HG02852 (cell line): ENCODE measurements around the gene FGGY.

ENCODE experiments used
- ATAC-seq: cut with Tn5 transposase; IDR thresholded peaks from one replicate; pipeline ENCODE4 v1.9.1; 2021; ENCODE audit warnings: mild to moderate bottlenecking, moderate library complexity; ENCODE audit not compliant: unreplicated experiment

The FGGY gene

DNA sequence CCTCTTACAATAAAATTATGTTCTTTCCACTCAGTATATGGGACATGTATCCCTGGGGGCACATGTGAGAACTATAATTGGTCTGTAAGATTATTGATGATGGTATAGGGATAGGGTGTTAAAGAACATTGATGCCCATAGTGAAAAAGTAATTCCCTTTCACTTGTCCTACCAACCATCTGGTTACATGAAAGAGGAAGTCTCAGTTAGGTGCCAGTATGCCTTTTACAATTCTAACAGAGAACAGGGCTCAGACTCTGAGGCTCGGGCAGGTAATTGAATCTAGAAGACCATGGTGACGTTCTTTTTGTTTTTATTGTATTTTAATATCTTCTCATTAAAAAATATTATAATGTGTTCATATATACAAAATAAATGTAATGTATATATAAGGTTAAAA is 113.6 kb downstream of the FGGY start:
- ATAC-seq, result no peak

DNA sequence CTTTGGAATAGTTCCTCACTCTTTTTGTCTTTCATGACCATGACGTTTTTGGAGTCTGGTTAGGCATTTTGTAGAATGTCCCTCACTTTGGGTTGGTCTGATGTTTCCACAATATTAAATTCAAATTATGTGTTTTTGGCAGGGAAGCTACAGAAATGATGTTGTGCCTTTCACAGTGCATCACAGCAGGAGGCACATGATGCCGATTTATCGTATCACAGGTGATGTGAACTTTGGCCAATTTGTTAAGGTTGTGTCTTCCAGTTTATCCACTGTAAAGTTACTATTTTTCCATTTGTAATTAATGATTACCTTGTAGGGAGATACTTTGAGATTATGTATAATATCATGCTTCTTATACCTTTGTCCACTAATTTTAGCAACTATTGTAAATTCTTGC is 114.3 kb downstream of the FGGY start:
- no peak for ATAC-seq

DNA sequence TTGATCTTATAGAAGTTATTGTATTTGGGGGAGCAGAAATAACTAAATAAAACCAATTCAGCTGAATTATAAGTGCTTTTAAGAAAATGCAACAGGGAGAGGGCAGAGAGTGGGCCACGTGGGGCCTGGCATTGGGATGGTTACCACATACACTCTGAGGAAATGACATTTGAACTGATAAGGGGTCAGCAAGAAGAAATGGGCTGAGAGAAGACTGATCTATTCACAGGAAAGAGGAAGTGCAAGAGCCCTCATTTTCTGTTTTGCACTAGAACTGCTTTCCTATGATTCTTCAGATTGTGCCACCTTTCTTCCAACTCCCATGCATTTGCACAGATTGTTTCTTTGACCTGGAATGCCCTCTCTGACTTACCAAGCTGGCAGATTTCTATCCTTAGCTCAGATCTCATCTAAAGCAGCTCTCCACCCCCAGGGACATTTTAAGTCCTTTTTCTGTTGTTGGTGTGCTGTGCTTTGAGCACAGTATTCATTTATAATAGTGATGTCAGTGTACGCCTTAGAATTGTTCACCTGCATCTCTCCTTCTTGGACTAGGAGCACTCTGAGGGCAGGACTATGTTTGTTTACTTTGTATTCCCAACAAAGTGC is 115.9 kb downstream of the FGGY start:
- no peak for ATAC-seq

DNA sequence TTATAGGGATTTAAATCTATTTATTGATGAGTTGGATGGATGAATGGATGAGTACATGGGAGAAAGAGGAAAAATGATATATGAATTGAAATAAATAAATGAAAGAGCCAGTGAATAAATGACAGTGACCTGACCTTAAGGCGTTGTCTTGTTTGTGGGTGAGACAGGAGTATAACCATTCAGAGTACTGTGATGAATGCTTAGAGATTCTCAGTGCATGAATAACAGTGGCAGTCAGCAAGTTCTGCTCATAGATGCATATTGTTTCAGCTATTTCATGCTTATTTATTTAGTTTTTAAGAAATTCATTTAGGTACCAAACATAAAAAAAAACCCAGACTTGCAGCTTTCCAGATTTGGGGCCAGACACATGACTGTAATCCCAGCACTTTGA is 116.4 kb downstream of the FGGY start:
- no peak for ATAC-seq

DNA sequence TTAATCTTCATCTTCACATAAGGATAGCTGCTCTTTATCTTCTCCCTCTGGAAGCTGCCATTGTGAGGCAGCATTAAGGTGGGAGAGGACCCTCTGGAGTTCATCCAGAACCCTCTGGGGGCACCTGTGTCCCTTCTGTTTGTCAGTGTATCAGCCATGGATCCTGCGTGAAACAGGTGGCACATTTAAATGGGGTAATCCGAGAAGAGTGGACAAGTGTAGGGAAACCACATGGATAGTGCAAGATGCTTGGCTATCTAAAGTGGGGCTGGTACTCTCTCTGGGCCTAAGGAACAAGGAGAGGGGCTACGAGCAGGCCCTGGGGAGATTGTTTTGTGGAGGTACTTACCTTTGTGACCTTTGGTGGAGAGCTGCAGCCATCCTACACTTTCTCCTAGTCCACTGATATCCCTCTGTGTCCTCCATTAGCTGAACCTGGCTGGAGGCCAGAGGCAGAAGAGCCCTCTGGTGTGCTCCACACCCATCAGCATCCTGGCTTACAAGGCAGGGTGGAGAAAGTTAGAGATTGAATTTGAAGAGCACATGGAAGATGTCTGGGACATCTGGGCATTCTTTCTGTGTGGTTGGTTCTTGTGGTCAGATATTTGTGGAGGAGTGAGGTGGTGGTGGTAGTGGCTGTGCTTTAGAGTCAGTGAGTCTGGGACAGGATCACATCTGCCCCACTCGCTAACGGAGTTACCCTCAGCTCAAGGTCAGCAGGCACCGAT is 117.7 kb downstream of the FGGY start:
- no peak for ATAC-seq

DNA sequence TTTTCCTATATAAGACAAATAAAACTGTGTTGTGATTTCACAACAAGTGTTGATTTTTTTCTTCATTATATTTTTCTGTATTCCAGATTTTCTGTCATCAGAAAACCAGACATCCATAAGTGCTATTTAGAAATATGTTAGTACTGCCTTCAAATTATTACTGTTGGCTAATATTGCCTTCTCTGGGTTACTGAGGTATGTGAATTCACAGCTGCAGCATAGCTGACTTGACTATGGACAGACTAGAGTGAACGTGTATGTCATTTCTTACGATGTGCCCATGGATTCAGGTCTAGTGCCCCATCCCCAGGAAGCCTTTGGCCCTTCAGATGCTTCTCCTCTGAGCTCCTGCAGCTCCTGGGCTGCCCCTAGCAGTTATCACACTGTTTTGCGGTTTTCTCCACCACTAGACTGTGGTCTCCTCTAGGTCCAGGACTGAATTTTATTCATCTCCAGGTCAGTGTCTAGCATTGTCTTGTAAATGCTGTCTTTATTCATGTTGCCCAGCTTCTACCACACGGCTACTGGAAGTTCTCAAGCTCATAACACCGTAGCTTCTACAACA is 118.5 kb downstream of the FGGY start:
- no peak for ATAC-seq

DNA sequence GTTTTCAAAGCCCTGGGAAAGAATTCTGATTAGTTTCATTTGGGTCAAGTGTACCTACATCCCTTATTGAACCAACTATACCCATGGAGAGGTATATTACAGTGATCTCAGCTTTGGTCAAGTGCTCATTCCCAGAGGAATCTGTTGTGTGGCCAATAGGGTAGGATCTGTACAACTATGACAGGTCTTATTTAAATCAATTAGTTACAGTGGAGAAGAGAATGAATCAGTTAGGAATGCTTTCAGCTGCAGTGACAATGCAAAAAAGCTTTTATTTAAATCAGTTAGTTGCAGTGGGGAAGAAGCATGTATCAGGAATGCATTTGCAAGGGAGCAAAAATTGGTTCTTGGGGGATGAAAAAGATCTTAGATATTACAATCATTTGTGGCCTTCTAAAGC is 119.0 kb downstream of the FGGY start:
- ATAC-seq, result no peak

DNA sequence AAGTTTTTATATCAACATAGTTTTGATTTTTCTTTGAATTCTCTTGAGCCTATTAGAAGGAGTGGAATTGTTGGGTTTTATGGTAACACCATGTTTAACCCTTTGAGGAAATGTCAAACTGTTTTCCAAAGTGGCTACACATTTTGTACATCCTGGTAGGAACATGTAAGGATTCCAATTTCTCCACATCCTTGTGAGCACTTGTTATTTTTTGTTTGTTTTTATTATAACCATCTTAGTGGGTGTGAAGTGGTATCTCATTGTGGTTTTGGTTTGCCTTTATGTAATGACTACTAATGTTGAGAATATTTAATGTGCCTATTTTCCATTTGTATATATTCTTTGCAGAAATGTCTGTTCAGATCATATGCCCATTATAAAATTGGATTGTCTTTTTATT is 120.5 kb downstream of the FGGY start:
- ATAC-seq, result no peak

DNA sequence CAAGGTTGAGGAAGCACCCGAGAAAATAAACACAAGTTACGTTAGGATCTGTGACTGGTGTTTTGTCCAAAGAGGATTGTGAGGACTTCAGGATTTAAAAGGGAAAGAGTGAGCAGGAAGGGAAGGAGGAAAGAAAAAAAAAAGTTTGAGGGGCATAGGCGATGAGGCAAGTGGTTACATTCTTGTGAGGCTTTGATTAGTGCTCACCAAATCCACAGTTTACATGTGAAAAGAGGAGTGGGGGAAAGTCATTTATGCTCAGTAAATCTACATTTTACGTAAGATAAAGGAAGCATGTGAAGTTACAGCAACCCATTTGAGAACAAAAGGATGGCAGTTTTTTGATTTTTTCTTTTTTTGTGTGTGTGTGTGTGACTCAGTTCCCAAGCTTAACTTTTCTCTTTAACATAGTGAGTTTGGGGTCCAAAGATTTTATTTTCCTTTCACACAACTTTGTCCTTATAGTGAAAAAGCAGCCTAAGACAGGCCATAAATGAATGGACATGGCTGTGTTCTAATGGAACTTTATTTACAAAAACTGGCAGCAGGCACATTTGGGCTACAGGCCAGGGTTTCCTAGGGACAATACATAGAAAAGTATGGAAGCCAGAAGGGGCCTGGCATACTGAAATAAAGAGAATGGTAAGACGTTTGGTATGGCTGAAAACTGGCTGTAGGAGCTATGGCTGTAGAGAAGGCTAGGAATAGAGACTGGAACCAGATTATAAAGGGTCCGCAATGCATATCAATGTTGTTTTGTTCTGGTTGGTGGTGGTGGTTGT is 121.7 kb downstream of the FGGY start:
- ATAC-seq, result no peak

DNA sequence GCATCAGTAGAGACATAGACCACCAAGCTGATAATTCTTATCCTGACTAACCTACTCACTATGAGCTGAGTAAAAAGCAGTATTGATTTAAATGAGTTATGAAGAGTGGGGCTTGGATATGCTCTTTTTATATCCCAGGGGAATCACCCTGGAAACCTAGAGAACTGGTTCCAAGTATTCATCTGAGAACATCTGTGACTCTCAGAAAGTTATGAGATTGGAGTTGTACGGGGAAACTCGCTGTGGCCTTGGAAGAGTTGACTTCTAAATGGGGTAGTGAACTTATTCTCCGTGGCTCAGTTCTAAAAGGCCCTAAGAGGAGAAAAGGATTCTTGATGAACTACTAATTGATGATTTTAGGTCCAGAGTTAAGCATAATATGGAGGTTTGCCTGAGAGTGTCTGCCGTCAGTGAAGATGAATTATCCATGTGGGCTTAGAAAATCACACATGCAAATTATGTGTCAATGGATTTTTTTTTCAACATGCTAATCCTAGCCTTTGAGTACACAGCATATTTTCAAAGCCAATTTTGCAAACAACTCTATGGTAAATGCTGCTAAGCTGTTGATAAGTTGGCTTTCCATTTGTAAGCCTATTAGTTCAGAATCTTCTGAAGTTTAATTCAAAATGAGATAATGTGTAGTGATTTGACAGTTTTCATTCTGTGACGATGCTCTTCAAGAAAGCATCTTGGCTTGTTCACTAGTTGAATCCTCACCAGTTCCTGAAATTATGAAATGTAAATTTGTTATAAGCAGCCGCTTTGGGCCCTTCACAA is 122.7 kb downstream of the FGGY start:
- no peak for ATAC-seq

DNA sequence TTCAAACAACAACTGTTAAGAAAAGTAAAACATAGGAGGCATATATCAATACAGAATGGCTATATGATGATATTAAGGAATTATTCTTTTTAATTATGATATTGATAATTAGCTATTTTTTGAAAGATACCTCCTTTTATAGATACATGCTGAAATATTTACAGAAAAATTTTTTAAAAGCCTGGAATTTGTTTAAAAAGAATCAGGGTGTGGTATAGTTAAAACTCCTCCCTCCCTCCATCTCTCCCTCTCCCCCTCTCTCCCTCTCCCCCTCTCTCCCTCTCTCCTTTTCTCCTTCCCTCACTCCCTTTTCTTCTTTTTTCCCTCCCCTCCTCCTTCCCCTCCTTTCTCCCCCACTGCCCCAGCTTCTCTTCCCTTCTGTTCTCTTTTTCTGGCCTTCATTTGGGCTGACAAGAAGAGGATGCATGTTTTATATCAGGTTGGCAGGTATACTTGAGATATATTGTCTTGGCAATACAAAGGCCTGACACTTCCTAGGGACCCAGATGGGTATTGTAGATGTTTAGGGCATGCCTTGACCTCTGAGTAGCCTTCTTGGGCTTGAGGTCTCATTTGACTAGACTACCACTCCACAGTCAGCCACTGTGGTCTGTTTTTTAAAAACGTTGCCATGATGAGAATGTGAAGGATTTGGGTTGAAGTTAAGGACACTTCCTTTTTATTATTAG is 124.5 kb downstream of the FGGY start:
- no peak for ATAC-seq

DNA sequence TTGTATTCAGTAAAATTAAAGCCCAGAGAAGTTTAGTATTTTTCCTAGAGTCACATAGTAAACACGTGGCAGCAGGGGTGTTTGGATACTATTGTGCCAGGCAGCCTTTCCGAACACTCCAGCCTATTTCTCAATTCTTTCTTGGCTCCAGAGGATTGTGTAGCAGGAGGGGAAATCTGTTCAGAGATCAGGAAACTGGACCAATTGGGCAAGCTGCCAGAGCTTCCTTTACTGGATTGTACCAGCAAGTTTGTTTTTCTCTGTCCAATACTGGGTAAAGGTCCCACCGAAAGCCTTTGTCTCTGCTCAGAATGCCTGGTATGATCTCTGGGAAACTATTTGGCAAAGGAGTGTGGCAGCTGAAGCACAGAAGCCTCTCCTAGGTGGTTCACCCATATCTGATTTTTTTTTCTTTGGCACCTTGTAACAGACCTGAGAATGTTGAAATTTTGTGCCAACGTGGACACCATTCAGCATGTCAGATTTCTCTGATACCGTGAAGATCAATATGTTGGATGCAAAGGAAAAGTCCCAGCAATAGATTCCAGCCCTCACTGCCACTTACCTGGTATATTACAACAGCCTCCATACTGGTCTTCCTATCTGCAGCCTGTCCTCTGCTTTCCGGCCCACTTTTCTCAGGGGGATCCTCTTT is 126.2 kb downstream of the FGGY start:
- no peak for ATAC-seq

DNA sequence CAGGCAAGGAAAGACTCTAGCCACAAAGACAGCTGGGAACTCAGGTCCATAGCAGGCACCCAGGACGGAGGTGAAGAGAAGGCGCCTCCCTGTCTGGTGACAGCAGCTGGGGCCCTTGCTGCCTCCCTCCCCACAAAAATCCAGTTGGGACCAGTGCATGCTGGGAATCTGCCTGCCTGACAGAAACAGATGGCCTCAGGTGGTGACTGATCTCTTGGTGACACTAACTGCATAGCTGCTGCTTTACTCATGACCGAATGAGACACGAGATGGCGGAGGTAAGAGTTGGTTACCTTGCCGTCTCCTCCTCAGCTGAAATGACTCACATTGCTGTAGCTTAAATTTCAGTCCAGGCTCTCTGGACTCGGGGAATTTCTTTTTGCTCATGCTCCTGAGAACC is 130.3 kb downstream of the FGGY start:
- no peak for ATAC-seq

DNA sequence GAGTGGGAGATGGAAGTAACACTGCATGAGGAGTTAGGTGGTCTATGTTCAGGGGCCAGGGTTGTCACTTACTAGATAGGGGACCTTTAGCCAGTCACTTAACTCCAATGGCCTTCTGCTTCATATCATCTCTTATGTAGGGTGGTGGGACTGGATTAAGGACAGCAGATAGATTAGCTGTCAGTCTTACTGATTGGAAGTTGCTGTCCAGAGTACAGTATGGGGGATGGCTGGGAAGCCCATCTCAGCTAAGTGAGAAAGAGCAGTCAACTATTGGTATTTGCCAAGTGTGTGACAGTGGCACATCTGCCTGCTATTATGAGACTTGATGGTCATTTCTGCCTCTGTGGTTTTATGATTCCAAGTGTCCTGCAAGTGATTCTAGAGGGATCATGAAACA is 130.9 kb downstream of the FGGY start:
- no peak for ATAC-seq

DNA sequence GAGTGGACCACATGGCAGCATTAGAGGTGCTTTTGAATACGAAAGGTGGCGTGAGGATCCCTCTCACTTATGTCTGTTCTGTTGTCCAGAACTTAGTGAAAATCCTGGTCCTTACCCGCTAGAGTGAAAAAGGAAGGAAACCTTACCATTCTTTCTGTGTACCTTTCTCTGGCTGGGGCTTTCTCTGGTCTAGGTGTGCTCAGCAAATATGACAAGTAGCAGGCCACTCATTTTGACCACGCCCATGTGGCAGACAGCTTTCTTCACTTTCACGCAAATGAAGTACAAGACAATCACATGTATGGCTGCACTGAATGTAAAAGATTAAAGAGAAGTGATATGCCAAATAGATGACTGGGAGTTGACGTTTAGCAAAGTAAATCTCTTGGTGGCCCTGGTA is 131.9 kb downstream of the FGGY start:
- ATAC-seq, result no peak

DNA sequence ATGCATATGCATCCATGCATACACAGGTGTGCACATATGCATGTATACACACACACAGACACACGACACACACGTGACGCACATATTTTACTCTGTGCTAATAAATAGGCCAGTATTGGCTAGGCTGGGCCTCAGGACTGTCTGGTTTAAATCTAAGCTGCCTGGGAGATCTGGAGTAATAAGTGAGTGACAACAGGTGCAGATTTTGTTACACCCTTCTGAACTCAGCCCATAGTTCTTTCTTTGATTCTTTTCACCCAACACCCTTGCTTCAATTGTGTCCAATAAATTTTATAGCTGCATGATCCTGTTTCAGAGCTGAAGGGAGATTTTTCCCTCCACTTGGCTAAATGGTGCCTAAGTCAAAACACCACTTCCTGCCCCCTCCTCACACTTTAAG is 132.8 kb downstream of the FGGY start:
- ATAC-seq, result no peak

DNA sequence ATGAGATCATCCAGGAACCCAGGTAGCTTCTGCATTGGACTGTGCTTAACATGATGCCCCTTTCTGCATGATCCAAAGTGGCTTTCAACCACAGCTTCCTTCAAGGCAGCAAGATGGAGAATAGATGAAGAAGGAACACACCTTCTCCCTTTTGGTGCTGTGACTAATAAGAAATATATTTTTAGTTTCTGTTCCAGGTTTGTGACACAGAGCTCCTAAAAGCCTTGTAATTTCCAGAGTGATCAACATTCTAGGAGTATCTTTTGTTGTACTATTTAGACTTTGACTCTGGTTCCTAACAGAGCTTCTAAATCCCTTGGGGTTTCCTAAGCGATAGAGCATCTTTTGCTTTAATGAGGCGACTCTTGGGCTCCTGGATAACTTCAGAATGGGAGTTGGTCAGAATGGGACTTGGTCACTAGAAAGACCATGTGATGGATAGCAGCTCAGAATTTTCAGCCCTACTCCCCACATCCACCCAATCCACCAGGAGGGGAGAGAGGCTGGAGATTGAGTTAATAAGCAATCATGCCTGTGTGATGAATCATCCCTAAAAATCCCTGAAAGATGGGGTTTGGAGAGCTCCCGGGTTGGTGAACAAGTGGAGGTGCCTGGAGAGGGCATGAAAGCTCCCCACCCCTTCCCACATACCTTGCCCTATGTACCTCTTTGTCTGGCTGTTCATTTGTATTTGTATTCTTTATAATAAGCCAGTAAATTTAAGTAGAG is 134.8 kb downstream of the FGGY start:
- no peak for ATAC-seq

DNA sequence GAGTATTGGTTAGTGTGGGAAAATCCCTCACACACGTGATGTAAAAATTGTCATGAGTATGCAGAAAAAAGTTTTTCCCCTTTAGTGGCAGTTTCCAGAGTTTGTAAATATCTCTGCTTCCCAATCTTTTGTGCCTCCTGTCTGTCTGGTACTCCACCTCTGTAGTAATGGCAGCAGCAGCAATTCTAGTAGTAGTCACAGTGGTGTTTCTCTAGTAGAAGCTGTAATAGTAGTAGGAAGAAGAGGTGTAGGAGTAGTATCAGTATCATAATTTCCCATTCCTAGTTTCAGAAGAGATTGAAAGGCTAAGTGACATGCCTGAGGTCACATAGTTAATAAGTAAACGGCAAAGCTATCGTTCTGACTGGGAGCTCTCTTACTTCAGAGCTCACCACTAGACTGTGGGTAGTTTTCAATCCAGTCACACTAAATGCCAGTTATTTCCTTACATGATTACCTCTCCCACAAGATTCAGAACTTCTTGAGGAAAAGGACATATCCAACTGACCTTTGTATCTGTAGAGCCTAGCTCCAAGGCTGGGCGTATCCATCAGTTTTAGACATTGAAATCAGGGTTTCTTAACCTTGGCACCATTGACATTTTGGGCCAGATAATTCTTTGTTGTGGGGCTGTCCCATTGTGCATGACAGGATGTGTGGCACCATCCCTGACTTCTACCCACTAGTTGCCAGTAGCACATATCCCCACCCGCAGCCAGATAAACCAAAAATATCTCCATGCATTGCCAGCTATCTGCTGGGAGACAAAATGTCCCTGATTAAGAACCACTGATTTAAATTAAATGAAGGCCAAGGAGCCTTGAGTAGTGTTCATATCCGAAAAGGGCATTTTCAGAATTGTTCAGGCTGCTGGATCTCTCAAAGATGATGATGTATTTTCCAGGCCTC is 135.9 kb downstream of the FGGY start:
- peak; percentile 94 for ATAC-seq
